ENCODE data around the gene TUBB8.
"Not testable (repeated sequence)": the region's sequence is repeated elsewhere in the genome, so short reads cannot be mapped to it uniquely, and the experiment has no call there.

Gene TUBB8

DNA sequence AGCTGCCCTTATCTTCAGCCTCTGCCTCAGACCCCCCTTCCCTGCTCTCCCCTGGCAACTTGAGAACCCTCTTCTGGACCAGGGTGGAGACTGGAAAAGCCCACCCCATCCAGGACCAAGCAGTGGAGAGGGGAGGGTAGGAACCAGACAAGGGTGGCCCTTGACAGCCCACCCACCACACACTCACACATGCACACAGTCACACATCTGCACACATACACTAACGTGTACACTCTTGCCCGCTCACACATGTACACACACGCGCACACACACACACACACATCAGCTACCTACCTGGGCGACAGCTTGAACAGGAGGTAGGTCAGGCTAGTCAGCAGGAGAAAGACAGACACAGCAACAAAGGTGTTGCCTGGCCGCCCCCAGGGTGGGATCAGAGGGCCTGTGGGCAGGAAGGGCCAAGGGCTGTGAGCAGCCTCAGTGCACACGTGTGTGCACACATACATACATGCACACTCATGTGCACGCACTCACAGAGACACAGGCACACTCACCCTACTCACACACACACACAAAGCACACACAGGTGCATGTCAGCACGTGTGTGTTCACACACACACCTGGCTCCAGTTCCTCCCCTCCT, 34.9 kb upstream of the TUBB8 start:
- DNase-seq (ENCODE audit: low read depth) = no peak
- no peak overlapping the region for H3K4me3 ChIP-seq (ENCODE audit: low read length)
- TF ChIP-seq CTCF (IDR thresholded peaks at IDR 0.05; ENCODE audit: insufficient read depth, low read depth, low read length, missing control alignments) = no peak

- no peak overlapping the region for H3K4me3 ChIP-seq (ENCODE audit: low read length)
- DNase-seq (ENCODE audit: low read depth) = no peak
- TF ChIP-seq CTCF (IDR thresholded peaks at IDR 0.05; ENCODE audit: insufficient read depth, low read depth, low read length, missing control alignments) = no peak
These were observed 31.5 kb upstream of the TUBB8 start for GRCh38 chr10:80477-81105.

DNA sequence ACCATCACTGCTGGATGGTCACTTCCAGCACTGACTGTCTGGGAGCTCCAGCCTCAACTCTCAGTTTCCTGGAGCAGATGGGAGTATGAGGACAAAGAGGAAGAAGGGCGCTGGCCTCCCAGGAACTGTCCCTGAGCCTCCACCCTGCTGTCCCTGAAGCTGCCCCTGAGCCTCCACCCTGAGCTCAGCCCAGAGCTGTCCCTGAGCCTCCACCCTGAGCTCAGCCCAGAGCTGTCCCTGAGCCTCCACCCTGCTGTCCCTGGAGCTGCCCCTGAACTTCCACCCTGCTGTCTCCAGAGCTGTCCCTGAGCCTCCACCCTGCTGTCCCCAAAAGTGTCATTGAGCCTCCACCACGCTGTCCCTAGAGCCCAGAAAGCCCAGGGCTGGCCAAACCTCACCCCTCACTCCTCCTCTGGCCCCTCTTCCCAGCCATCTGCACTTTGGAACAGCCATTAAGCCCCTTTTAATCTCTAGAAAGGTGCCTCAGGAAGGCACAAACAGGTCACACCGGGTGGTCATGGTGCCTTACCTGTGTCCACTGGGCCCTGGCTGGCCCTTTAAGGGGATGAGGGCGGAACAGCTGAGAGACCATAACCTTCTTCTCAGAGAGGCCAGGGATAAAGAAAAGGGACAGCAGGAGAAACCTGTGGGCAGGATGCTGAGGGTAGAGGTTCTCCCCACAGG, 30.6 kb upstream of the TUBB8 start:
- no peak for DNase-seq (ENCODE audit: low read depth)
- no peak for TF ChIP-seq CTCF (IDR thresholded peaks at IDR 0.05; ENCODE audit: insufficient read depth, low read depth, low read length, missing control alignments)
- no peak overlapping the region for H3K4me3 ChIP-seq (ENCODE audit: low read length)

DNA sequence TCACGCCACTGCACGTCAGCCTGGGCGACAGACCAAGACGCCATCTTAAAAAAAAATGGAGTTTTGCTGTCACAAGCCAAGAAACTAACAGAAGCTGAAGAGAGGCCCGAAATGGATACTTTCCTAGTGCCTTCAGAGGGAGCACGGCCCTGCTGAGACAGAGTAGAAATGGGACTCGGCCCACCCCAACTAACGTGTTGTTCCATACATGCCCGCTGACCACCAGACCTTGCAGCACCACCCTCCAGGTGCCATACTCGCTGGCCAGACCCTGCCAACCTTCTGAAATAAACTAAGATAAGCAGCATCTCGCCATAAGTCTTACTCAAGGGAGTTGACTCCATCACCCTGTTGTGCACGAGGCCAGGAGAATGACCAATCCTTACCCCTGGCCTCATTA, 29.5 kb upstream of the TUBB8 start:
- no peak overlapping the region for H3K4me3 ChIP-seq (ENCODE audit: low read length)
- no peak for TF ChIP-seq CTCF (IDR thresholded peaks at IDR 0.05; ENCODE audit: insufficient read depth, low read depth, low read length, missing control alignments)
- no peak for DNase-seq (ENCODE audit: low read depth)

DNA sequence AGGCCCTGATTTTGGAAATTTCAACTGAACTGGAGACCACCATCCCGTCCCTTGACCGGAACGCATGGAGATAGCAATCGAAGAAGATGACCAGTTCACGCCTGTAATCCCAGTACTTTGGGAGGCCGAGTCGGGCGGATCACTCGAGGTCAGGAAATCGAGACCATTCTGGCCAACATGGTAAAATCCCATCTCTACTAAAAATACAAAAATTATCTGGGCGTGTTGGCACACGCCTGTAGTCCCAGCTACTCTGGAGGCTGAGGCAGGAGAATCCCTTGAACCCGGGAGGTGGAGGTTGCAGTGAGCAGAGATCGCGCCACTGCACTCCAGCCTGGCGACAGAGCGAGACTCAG, 25.1 kb upstream of the TUBB8 start:
- DNase-seq (ENCODE audit: low read depth); H3K4me3 ChIP-seq (ENCODE audit: low read length): not testable (repeated sequence)

DNA sequence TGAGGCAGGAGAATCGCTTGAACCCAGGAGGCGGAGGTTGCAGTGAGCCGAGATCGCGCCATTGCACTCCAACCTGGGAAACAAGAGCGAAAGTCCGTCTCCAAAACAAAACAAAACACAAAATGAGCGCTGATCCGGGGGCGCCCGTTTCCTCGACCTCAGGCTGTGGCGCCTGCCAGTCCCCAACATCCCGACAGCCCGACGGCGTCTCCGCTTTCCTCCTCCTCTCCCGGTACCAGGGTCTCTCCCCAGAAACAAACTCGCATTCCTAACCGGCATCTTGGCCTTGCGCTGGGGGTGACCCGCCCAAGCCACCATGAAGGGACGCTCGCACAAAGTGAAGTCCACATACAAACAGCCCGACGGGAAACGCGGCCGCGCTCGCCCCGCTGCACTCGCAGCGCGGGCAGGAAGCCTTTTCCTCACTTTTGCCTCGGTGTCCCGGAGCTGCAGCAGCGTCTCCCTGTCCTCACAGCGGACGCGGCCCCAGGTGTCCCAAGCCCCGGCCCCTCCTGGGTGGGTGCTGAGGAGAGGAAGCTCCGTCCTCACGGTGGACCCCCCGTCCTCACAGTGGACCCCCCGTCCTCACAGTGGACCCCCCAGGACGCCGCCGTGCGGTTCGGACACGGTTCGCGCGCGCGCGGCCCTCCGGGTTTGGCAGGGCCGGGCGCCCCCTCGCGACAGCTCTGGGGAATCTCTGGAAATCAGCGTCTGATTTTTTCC, 24.6 kb upstream of the TUBB8 start:
- TF ChIP-seq CTCF (IDR thresholded peaks at IDR 0.05; ENCODE audit: insufficient read depth, low read depth, low read length, missing control alignments) = peak; percentile 59

GRCh38 chr10:68156-68555, 19.1 kb upstream of the TUBB8 start:
- not testable (repeated sequence) for DNase-seq (ENCODE audit: low read depth)

More for the DNA sequence above, 24.6 kb upstream of the TUBB8 start:
- H3K4me3 ChIP-seq (ENCODE audit: low read length) = peak overlapping the region; percentile 53
- DNase-seq (ENCODE audit: low read depth) = peak; percentile 55

GRCh38 chr10:49926-50325, 830 bp upstream of the TUBB8 start:
- H3K4me3 ChIP-seq (ENCODE audit: low read length) = not testable (repeated sequence)
- peak; percentile 39 for DNase-seq (ENCODE audit: low read depth)

More at GRCh38 chr10:68156-68555, 19.1 kb upstream of the TUBB8 start:
- H3K4me3 ChIP-seq (ENCODE audit: low read length) = not testable (repeated sequence)

DNA sequence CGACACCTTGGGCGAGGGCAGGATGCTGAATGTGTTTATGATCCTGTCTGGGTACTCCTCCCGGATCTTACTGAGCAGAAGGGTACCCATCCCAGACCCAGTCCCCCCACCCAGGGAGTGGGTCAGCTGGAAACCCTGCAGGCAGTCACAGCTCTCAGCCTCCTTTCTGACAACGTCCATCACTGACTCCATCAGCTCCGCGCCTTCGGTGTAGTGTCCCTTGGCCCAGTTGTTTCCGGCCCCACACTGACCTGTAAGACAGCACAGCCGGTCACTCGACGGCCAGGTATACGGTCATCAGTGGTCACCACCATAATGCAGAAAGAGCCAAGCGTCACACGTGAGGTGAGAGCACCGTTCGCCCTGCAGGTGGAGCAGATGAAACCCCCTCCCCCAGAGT, 1.2 kb downstream of the TUBB8 start:
- DNase-seq (ENCODE audit: low read depth); H3K4me3 ChIP-seq (ENCODE audit: low read length): not testable (repeated sequence)

DNA sequence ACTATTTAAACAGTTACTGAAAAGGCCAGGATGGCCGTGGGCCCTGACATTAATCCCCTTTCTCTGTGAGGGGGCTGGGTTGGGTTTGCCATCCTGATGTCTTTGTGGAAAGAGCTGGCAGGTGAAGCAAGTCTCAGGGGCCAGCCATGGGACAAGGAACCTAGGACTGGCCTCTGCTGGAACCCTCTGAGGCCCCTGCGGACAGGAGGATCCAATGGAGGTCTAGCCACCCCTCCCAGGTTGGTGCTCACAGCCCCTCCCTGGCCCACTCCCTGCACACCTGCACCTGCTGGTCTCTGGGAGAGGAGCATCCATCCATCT, 35.8 kb downstream of the TUBB8 start:
- not testable (repeated sequence) for H3K4me3 ChIP-seq (ENCODE audit: low read length); DNase-seq (ENCODE audit: low read depth)

DNA sequence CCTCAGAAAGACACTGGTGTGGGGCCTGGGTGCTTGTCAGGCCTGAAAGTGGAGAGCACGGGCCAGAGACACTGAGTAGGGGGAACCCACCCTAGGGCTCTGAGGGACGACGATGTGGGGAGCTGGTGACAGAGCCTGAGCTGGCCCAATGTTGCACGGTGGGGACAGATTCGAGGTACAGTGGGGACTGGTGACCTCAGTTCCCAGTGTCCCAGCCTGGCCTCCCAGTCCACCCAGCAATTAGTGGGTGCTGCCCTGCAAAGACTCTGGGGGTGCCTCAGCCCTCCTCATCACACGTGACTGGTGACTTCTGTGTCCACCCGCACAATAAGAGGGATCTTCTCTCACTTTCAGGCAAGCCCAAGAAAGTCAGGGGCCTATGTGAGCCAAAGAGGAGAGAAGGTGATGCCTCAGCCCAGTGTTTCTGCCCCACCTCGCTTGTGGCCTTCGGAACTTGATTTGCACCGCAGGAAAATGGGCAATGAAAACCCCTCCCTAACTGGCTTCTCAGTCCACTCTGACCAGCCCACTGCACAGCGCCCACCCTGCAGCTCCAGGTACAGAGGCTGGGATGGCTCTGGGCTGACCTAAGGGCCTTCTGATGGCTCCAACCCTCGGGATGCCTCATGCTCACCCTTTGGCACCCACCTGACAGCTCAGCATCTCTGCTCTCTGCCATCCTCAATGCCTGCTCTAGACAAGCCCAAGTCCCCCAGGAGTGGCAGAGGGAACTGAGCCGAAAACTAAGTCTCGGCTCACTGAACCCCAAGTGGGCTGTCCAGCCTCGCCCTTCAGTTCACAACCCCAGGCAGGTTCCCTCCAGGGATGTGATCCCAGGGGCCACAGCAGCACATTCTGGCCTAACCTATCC, 36.4 kb downstream of the TUBB8 start:
- DNase-seq (ENCODE audit: low read depth); H3K4me3 ChIP-seq (ENCODE audit: low read length): not testable (repeated sequence)

DNA sequence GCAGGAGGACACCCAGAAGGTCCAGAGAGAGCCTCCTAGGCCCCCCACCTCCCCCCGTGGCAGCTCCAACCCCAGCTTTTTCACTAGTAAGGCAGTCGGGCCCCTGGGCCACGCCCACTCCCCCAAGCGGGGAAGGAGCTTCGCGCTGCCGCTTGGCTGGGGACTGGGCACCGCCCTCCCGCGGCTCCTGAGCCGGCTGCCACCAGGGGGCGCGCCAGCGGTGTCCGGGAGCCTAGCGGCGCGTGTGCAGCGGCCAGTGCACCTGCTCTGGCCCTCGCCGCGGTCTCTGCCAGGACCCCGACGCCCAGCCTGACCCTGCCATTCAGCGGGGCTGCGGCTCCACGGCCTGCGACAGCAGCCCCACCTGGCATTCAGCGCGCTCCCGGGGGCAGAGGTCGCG, 37.8 kb downstream of the TUBB8 start:
- not testable (repeated sequence) for DNase-seq (ENCODE audit: low read depth); H3K4me3 ChIP-seq (ENCODE audit: low read length)
